ENCODE results near the gene FNDC7.
"Not testable (repeated sequence)": the region's sequence is repeated elsewhere in the genome, so short reads cannot be mapped to it uniquely, and the experiment has no call there.

FNDC7 gene

GRCh38 chr1:108712606-108713150 lies at the start of gene FNDC7:
FNDC7 (plus strand) TSS chr1:108712908; CDS start chr1:108712934, 26 bp downstream.
- no peak for DNase-seq (ENCODE audit: low read depth, low spot score)

GRCh38 chr1:108663074-108663473 lies 49.6 kb upstream of the FNDC7 start:
- no peak for DNase-seq (ENCODE audit: low read depth, low spot score)

- DNase-seq (ENCODE audit: low read depth, low spot score), result no peak
These were observed 48.2 kb upstream of the FNDC7 start for GRCh38 chr1:108664481-108664880.

- DNase-seq (ENCODE audit: low read depth, low spot score), result no peak
These were observed 47.6 kb upstream of the FNDC7 start for GRCh38 chr1:108665067-108665466.

GRCh38 chr1:108665771-108666170 lies 46.9 kb upstream of the FNDC7 start:
- DNase-seq (ENCODE audit: low read depth, low spot score), result no peak

GRCh38 chr1:108667422-108667821 lies 45.3 kb upstream of the FNDC7 start:
- DNase-seq (ENCODE audit: low read depth, low spot score), result not testable (repeated sequence)

- DNase-seq (ENCODE audit: low read depth, low spot score), result no peak
These were observed 43.9 kb upstream of the FNDC7 start for GRCh38 chr1:108668777-108669176.

- DNase-seq (ENCODE audit: low read depth, low spot score), result no peak
These were observed 43.0 kb upstream of the FNDC7 start for GRCh38 chr1:108669679-108670078.

- no peak for DNase-seq (ENCODE audit: low read depth, low spot score)
These were observed 42.5 kb upstream of the FNDC7 start for GRCh38 chr1:108670131-108670773.

GRCh38 chr1:108671143-108671542 lies 41.6 kb upstream of the FNDC7 start:
- DNase-seq (ENCODE audit: low read depth, low spot score), result no peak

- DNase-seq (ENCODE audit: low read depth, low spot score), result no peak
These were observed 34.0 kb upstream of the FNDC7 start for GRCh38 chr1:108678706-108679105.

GRCh38 chr1:108679586-108680213 lies 33.0 kb upstream of the FNDC7 start:
- DNase-seq (ENCODE audit: low read depth, low spot score), result no peak

GRCh38 chr1:108681701-108682100 lies 31.0 kb upstream of the FNDC7 start:
- DNase-seq (ENCODE audit: low read depth, low spot score), result not testable (repeated sequence)

GRCh38 chr1:108685529-108685928 lies 27.2 kb upstream of the FNDC7 start:
- no peak for DNase-seq (ENCODE audit: low read depth, low spot score)

- no peak for DNase-seq (ENCODE audit: low read depth, low spot score)
These were observed 25.9 kb upstream of the FNDC7 start for GRCh38 chr1:108686614-108687313.

- DNase-seq (ENCODE audit: low read depth, low spot score), result no peak
These were observed 21.4 kb upstream of the FNDC7 start for GRCh38 chr1:108691128-108691941.

GRCh38 chr1:108691942-108692723 lies 20.6 kb upstream of the FNDC7 start, which contains the start of gene PRPF38B:
PRPF38B (plus strand) TSS chr1:108692310; CDS start chr1:108692592, 282 bp downstream.
- DNase-seq (ENCODE audit: low read depth, low spot score), result peak; percentile 72

GRCh38 chr1:108692724-108693655 lies 19.7 kb upstream of the FNDC7 start:
- DNase-seq (ENCODE audit: low read depth, low spot score), result peak; percentile 41

- DNase-seq (ENCODE audit: low read depth, low spot score), result no peak
These were observed 17.2 kb upstream of the FNDC7 start for GRCh38 chr1:108695535-108695934.
